CD4-positive, alpha-beta T cell treated with Interleukin-6 for 4 hours (primary cell): ENCODE data around the gene ENO1.
A peak's percentile ranks its signal among the peaks of the same experiment; 100 is the strongest.
"Not testable (repeated sequence)": the region's sequence is repeated elsewhere in the genome, so short reads cannot be mapped to it uniquely, and the experiment has no call there.

Experiments
- DNase-seq: peaks from one replicate; pipeline ENCODE4 v3.0.0-alpha.2; 2020; ENCODE audit warnings: mixed read lengths

Gene ENO1

GRCh38 chr1:8892026-8892425 lies 13.5 kb upstream of the ENO1 start:
- no peak for DNase-seq

GRCh38 chr1:8891401-8891800 lies 12.9 kb upstream of the ENO1 start:
- no peak for DNase-seq

GRCh38 chr1:8889925-8890785 lies 11.7 kb upstream of the ENO1 start:
- DNase-seq: no peak

- no peak for DNase-seq
These were observed 10.8 kb upstream of the ENO1 start for GRCh38 chr1:8889103-8889846.

- DNase-seq: no peak
These were observed 8.1 kb upstream of the ENO1 start for GRCh38 chr1:8886589-8886988.

GRCh38 chr1:8886031-8886524 lies 7.6 kb upstream of the ENO1 start:
- not testable (repeated sequence) for DNase-seq

GRCh38 chr1:8884105-8884504 lies 5.6 kb upstream of the ENO1 start:
- not testable (repeated sequence) for DNase-seq

- no peak for DNase-seq
These were observed 5.0 kb upstream of the ENO1 start for GRCh38 chr1:8883491-8883890.

GRCh38 chr1:8879922-8880676 lies 1.6 kb upstream of the ENO1 start:
- peak; percentile 61 for DNase-seq

GRCh38 chr1:8879464-8879921 lies 1.0 kb upstream of the ENO1 start:
- DNase-seq: no peak

GRCh38 chr1:8878698-8879463 lies 395 bp upstream of the ENO1 start:
- DNase-seq: peak; percentile 95

GRCh38 chr1:8876087-8876486 lies 2.4 kb downstream of the ENO1 start:
- DNase-seq: no peak

- DNase-seq: no peak
These were observed 3.1 kb downstream of the ENO1 start for GRCh38 chr1:8875216-8875861.

- no peak for DNase-seq
These were observed 4.0 kb downstream of the ENO1 start for GRCh38 chr1:8874230-8875201.

GRCh38 chr1:8873506-8874229 lies 4.8 kb downstream of the ENO1 start:
- DNase-seq: peak; percentile 89

GRCh38 chr1:8873001-8873400 lies 5.5 kb downstream of the ENO1 start:
- DNase-seq: no peak

- DNase-seq: no peak
These were observed 6.5 kb downstream of the ENO1 start for GRCh38 chr1:8871965-8872399.

- peak; percentile 32 for DNase-seq
These were observed 6.9 kb downstream of the ENO1 start for GRCh38 chr1:8871539-8871935.
